Heart right ventricle (tissue), 16 donors: ENCODE results near the gene EIF4G1. TPM values are rescaled to one million over a fixed set of nuclear protein-coding genes. Genes with fewer than 3 reads are reported as not detected.
A peak's percentile ranks its signal among the peaks of the same experiment; 100 is the strongest.

ENCODE experiments used
- ATAC-seq, 8 donors: fragments of 200-7000 bp; cut with Tn5 transposase; one replicate each; pipeline ENCODE4 v1.9.1; 2020; ENCODE audit warnings: mild to moderate bottlenecking in 8 of 8, moderate library complexity in 8 of 8, moderate number of reproducible peaks in 1 of 8
- DNase-seq, 2 donors: peaks; one replicate each; pipeline ENCODE4 v3.0.0-alpha.2; 2020
- H3K27ac ChIP-seq, 10 donors: fragments of 200-600 bp; sonication (generic) in 2 of 10; one replicate each; pipeline versions ENCODE4 v1.5.0 to v1.8.0; 2020 to 2022; ENCODE audit warnings: mild to moderate bottlenecking in 3 of 10
- H3K27me3 ChIP-seq, 7 donors: fragments of 200-600 bp; one replicate each; pipeline ENCODE4 v1.8.0; 2021 to 2022; ENCODE audit warnings: mild to moderate bottlenecking in 2 of 7
- H3K36me3 ChIP-seq, 9 donors: fragments of 200-600 bp; sonication (generic) in 1 of 9; one replicate each; pipeline versions ENCODE4 v1.5.0 to v1.8.0; 2020 to 2022; ENCODE audit warnings: mild to moderate bottlenecking in 2 of 9
- H3K4me1 ChIP-seq, 9 donors: fragments of 200-600 bp; sonication (generic) in 1 of 9; one replicate each; pipeline versions ENCODE4 v1.5.0 to v1.8.0; 2020 to 2022; ENCODE audit warnings: mild to moderate bottlenecking in 4 of 9
- H3K4me3 ChIP-seq, 10 donors: fragments of 200-600 bp; sonication (generic) in 2 of 10; one replicate each; pipeline versions ENCODE4 v1.5.0 to v1.8.0; 2020 to 2022; ENCODE audit warnings: mild to moderate bottlenecking in 7 of 10, moderate library complexity in 2 of 10
- H3K9me3 ChIP-seq, 11 donors: fragments of 200-600 bp in 10 of 11; sonication (generic) in 2 of 11; one replicate each; pipeline versions ENCODE4 v1.5.0 to v1.8.0; 2013 to 2022; ENCODE audit warnings: mild to moderate bottlenecking in 2 of 11, control low read depth in 1 of 11, moderate library complexity in 1 of 11
- CTCF ChIP-seq, 9 donors: fragments of 200-600 bp; sonication (generic) in 2 of 9; IDR thresholded peaks; one replicate each; pipeline versions ENCODE4 v1.5.0 to v1.8.0; 2021 to 2022; ENCODE audit warnings: antibody characterized with exemption in 9 of 9, mild to moderate bottlenecking in 5 of 9, moderate library complexity in 1 of 9
- WGBS, 2 donors: extraction: QIAGEN DNeasy Blood & Tissue Kit; methylation state at CpG; one replicate each; pipeline ENCODE4 v1.1.7; 2013; ENCODE audit warnings: inconsistent platforms in 1 of 2; 5-methylcytosine and 5-hydroxymethylcytosine counted together
- intact Hi-C, 10 donors: fragments of 100-400 bp; cut with DNase I; formaldehyde crosslinking; loops; one replicate each; pipeline versions ENCODE4 v1.11.1 to v1.14.2; 2022
- polyA plus RNA-seq, 2 donors: library from polyadenylated mRNA; stranded (reverse); fragments of 200-250 nt; gene quantifications; one replicate each; pipeline ENCODE4 v1.2.3, GENCODE V29; 2013
- total RNA-seq, 10 donors: library from RNA; stranded (reverse); fragmentation: NEBNext Ultra II Directional in 3 of 10; extraction: Animal tissue kit (Norgen Biotek cat#: 25700) in 3 of 10; gene quantifications; one replicate each; pipeline versions ENCODE4 v1.2.1 to v1.2.4, GENCODE V29; 2021 to 2023
- donor health status: Arrhythmogenic right ventricular cardiomyopathy.
- donor health status: ischemic (EF 13 %, LVEDD 7.1; RV severe dilation, severe dysfunction).
- donor health status: healthy with polysubstance abuse.
- donor health status: DM: no; HTN: yes; CAD: no.
- donor health status: DM: no; HTN: no; CAD: no.
- donor health status: ischemic (EF 25% LVEDD 6.9; RV normal size, moderate dysfunction).
- donor health status: ischemic (EF 25% LVEDD 5.7; RV mildly dilated, moderate dysfunction).
- donor health status: healthy.
- donor health status: DM: yes; HTN: yes; CAD: no.
- donor health status: Ischemic cardiomyopathy.
- donor health status: ischemic (EF 35%, LVEDD 5.7; RV mildly dilated, moderate dysfunction).
- donor health status: nonischemic (EF 11% LVEDD 7.7; RV severe dilation, severe dysfunction).
- donor health status: DM: yes; HTN: yes; CAD: no.
- donor health status: PGD.
- donor health status: ischemic (EF 29% LVEDD 5.4; RV normal size, mild dysfunction).
- donor health status: nonischemic (EF 23%, LVEDD 6.1; RV moderate dilation, normal function).

The EIF4G1 gene
- total and polyA plus RNA-seq, 12 donors: 142 to 316 (median 209) TPM

GRCh38 chr3:184298759-184299487 is 15.5 kb upstream of the EIF4G1 start, which contains the start of gene PSMD2:
PSMD2 (plus strand) TSS chr3:184299241; CDS start chr3:184299267, 26 bp downstream.
- Histone ChIP-seq H3K4me1 (peaks cover 5 to 24% (median 16%) of the 10 kb centered on the region in 9 donors), H3K36me3 (peaks cover 5 to 39% (median 36%) of the 10 kb centered on the region in 9 donors), H3K27ac (peak within 1 kb of the TSS; percentile 46 to 93 (median 83)), H3K9me3 (no peaks in the 10 kb centered on the region), H3K4me3 (peak within 1 kb of the TSS; percentile 67 to 100 (median 92)), H3K27me3 (no peaks in the 10 kb centered on the region)
- intact Hi-C loops: loop anchor here in 5 of 10 donors (2.0 to 10.0 kb wide), 8 partner anchors 16 to 404 kb away; partner anchors contain the start of genes ALG3 (in 2 of the 5), EEF1AKMT4 (in 2 of the 5), ABCF3 (in 1 of the 5) and EIF4G1 (in 1 of the 5)
- peak; percentile 99 to 100 (median 99) for ATAC-seq
- peak; percentile 98 for DNase-seq
- WGBS, 2 donors: 0% methylated on average over 67 to 78 of the region's 78 CpGs
- TF ChIP-seq CTCF (IDR thresholded peaks at IDR 0.05): no peak

- WGBS, 2 donors: 15 to 16% methylated on average over 29 of the region's 29 CpGs
- ATAC-seq (no peak), DNase-seq (no peak)
- Histone ChIP-seq H3K27ac (peak overlapping the region; percentile 9 to 93 (median 83)), H3K4me3 (peak overlapping the region; percentile 67 to 100 (median 92)), H3K27me3 (no peaks in the 10 kb centered on the region), H3K4me1 (peaks cover 5 to 24% (median 16%) of the 10 kb centered on the region in 9 donors), H3K9me3 (no peaks in the 10 kb centered on the region), H3K36me3 (peaks cover 7 to 47% (median 44%) of the 10 kb centered on the region in 9 donors)
- TF ChIP-seq CTCF (IDR thresholded peaks at IDR 0.05): no peak
- intact Hi-C loops: loop anchor here in 5 of 10 donors (2.0 to 10.0 kb wide), 9 partner anchors 15 to 405 kb away; partner anchors contain the start of genes ALG3 (in 2 of the 5), EEF1AKMT4 (in 2 of the 5), ABCF3 (in 1 of the 5) and EIF4G1 (in 1 of the 5)
Observed at GRCh38 chr3:184299488-184300377, 14.7 kb upstream of the EIF4G1 start.

- no peak for TF ChIP-seq CTCF (IDR thresholded peaks at IDR 0.05)
- no peaks in the 10 kb centered on the region for H3K9me3 ChIP-seq
- H3K36me3 ChIP-seq: peaks cover 7 to 53% (median 50%) of the 10 kb centered on the region in 9 donors
- ATAC-seq: no peak
- H3K27me3 ChIP-seq: no peaks in the 10 kb centered on the region
- H3K4me1 ChIP-seq: peaks cover 5 to 24% (median 16%) of the 10 kb centered on the region in 9 donors
- H3K4me3 ChIP-seq: peak overlapping the region in 7 of 10 donors; percentile 89 to 100 (median 96)
- peak overlapping the region in 1 of 10 donors; percentile 93 for H3K27ac ChIP-seq
- intact Hi-C loops: loop anchor here in 1 of 10 donors (10.0 kb wide), 1 partner anchor 54 kb away; no protein-coding TSS in a partner anchor
- DNase-seq: no peak
- 72 to 79% methylated on average over 3 of the region's 3 CpGs for WGBS, 2 donors
Observed at GRCh38 chr3:184300378-184300720, 14.1 kb upstream of the EIF4G1 start.

GRCh38 chr3:184305577-184305976 is 8.8 kb upstream of the EIF4G1 start:
- no peak for DNase-seq
- TF ChIP-seq CTCF (IDR thresholded peaks at IDR 0.05): peak in 7 of 9 donors; percentile 20 to 43 (median 25)
- intact Hi-C loops: loop anchor here in 1 of 10 donors (10.0 kb wide), 1 partner anchor 49 kb away; no protein-coding TSS in a partner anchor
- Histone ChIP-seq H3K27ac (no peak overlapping the region), H3K4me1 (peaks cover 0 to 5% (median 4%) of the 10 kb centered on the region in 9 donors), H3K4me3 (no peak overlapping the region), H3K27me3 (no peaks in the 10 kb centered on the region), H3K9me3 (no peaks in the 10 kb centered on the region), H3K36me3 (peaks cover 7 to 89% (median 87%) of the 10 kb centered on the region in 9 donors)
- WGBS, 2 donors: 69 to 79% methylated on average over 1 of the region's 1 CpG
- ATAC-seq: peak in 2 of 8 donors; percentile 10 to 18
